GM11168 (cell line): ENCODE results near the gene BICDL1.

Experiments used
- in situ Hi-C: fragments of 300-500 bp; cut with MboI; formaldehyde crosslinking; loops from one replicate; pipeline ENCODE4 v1.12.0; 2022; ENCODE audit warnings: low sequenced_read_pairs; ENCODE audit not compliant: unreplicated experiment

Gene BICDL1

GRCh38 chr12:120096671-120097202, 107.7 kb downstream of the BICDL1 start:
- in situ Hi-C loops = no loop called here

GRCh38 chr12:120098756-120099470, 109.9 kb downstream of the BICDL1 start:
- in situ Hi-C loops = no loop called here

- in situ Hi-C loops = no loop called here
Observed at GRCh38 chr12:120099738-120100137, 110.7 kb downstream of the BICDL1 start.

GRCh38 chr12:120100630-120101029, 111.6 kb downstream of the BICDL1 start:
- in situ Hi-C loops = no loop called here

GRCh38 chr12:120101182-120101581, 112.1 kb downstream of the BICDL1 start:
- in situ Hi-C loops = no loop called here

- in situ Hi-C loops = no loop called here
Observed at GRCh38 chr12:120101617-120102016, 112.6 kb downstream of the BICDL1 start.

- in situ Hi-C loops = no loop called here
Observed at GRCh38 chr12:120102189-120103043, 113.4 kb downstream of the BICDL1 start.

GRCh38 chr12:120103044-120103338, 114.0 kb downstream of the BICDL1 start:
- in situ Hi-C loops = no loop called here

GRCh38 chr12:120103371-120103770, 114.3 kb downstream of the BICDL1 start:
- in situ Hi-C loops = no loop called here

- in situ Hi-C loops = no loop called here
Observed at GRCh38 chr12:120106151-120106550, 117.1 kb downstream of the BICDL1 start.

- in situ Hi-C loops = no loop called here
Observed at GRCh38 chr12:120109570-120110267, 120.7 kb downstream of the BICDL1 start.

GRCh38 chr12:120110550-120111501, 121.8 kb downstream of the BICDL1 start:
- in situ Hi-C loops = no loop called here

GRCh38 chr12:120115066-120115465, 126.0 kb downstream of the BICDL1 start:
- in situ Hi-C loops = no loop called here

GRCh38 chr12:120115692-120116440, 126.8 kb downstream of the BICDL1 start:
- in situ Hi-C loops = no loop called here

GRCh38 chr12:120116441-120116791, 127.4 kb downstream of the BICDL1 start, which contains the start of gene RAB35:
Gene RAB35 (minus strand): TSS chr12:120116753. CDS start chr12:120116650, 103 bp downstream.
- in situ Hi-C loops = no loop called here

- in situ Hi-C loops = no loop called here
Observed at GRCh38 chr12:120116792-120117651, 128.0 kb downstream of the BICDL1 start.

GRCh38 chr12:120117961-120118320, 128.9 kb downstream of the BICDL1 start:
- in situ Hi-C loops = no loop called here
